H1 (cell line): ENCODE measurements around the gene RNASEL. TPM values are rescaled to one million over a fixed set of nuclear protein-coding genes. Genes with fewer than 3 reads are reported as not detected.

Experiments
- CTCF ChIA-PET: fragments of 300-600 bp; sonication (Branson Sonifier 250); formaldehyde crosslinking; loops from one replicate; lab custom pipeline; 2021; ENCODE audit not compliant: partially characterized antibody; lab: Charles Lee
- POLR2A ChIA-PET: fragments of 300-600 bp; sonication (Branson Sonifier 250); formaldehyde crosslinking; loops from one replicate; lab custom pipeline; 2021; ENCODE audit warnings: inconsistent platforms; ENCODE audit not compliant: partially characterized antibody; lab: Charles Lee
- DNase-seq, 2 experiments: peaks; one replicate each; pipeline versions ENCODE4 v3.0.0 to v3.0.0-alpha.2; 2010 to 2022; ENCODE audit warnings: low spot score in 2 of 2, low read depth in 1 of 2, mixed read lengths in 1 of 2
- FAIRE-seq: peaks from 2 replicates; lab custom pipeline; 2011; peaks lifted over from hg19 to GRCh38; lab: Jason Lieb, UNC
- H2AFZ ChIP-seq: 2 replicates; pipeline ENCODE4 v1.8.1; 2012; ENCODE audit warnings: low read length, inconsistent platforms
- H2AK5ac ChIP-seq: 2 replicates; pipeline ENCODE4 v1.6.1; 2013; ENCODE audit warnings: low read depth, low read length
- H2BK120ac ChIP-seq: replicated peaks from 2 replicates; pipeline ENCODE3; 2013; ENCODE audit warnings: low read depth, low read length, inconsistent platforms
- H2BK12ac ChIP-seq: 2 replicates; pipeline ENCODE4 v1.6.1; 2013; ENCODE audit warnings: low read depth, low read length
- H2BK15ac ChIP-seq: 2 replicates; pipeline ENCODE4 v1.6.1; 2013; ENCODE audit warnings: low read length
- H2BK20ac ChIP-seq: 2 replicates; pipeline ENCODE4 v1.6.1; 2013; ENCODE audit warnings: low read length
- H2BK5ac ChIP-seq: 2 replicates; pipeline ENCODE4 v1.6.1; 2013; ENCODE audit warnings: low read depth, low read length
- H3K14ac ChIP-seq: 2 replicates; pipeline ENCODE4 v1.6.1; 2013; ENCODE audit warnings: inconsistent platforms; ENCODE audit not compliant: insufficient read length
- H3K18ac ChIP-seq: 2 replicates; pipeline ENCODE4 v1.6.1; 2013; ENCODE audit warnings: low read length; ENCODE audit errors: extremely low read depth
- H3K23ac ChIP-seq: 2 replicates; pipeline ENCODE4 v1.6.1; 2013; ENCODE audit warnings: inconsistent platforms; ENCODE audit not compliant: insufficient read length
- H3K23me2 ChIP-seq: 2 replicates; pipeline ENCODE4 v1.6.1; 2013; ENCODE audit warnings: low read depth, low read length
- H3K27ac ChIP-seq: 2 replicates; pipeline ENCODE4 v1.6.1; 2011; ENCODE audit warnings: low read depth, low read length, inconsistent platforms
- H3K27me3 ChIP-seq, 4 experiments: replicated peaks in 1 of 4; 1 replicate in 1 of 4; 2 replicates in 3 of 4; pipeline versions ENCODE4 v1.6.1 to v1.8.1; 2011 to 2013; ENCODE audit warnings: low read length in 3 of 4, mild to moderate bottlenecking in 3 of 4, inconsistent platforms in 2 of 4, mixed read lengths in 2 of 4, moderate library complexity in 1 of 4; ENCODE audit not compliant: control insufficient read depth in 3 of 4, insufficient read depth in 3 of 4; ENCODE audit errors: extremely low read depth in 1 of 4
- H3K36me3 ChIP-seq, 4 experiments: 2 replicates each; pipeline versions ENCODE4 v1.6.1 to v1.8.1; 2011 to 2013; ENCODE audit warnings: mild to moderate bottlenecking in 4 of 4, low read length in 3 of 4, moderate library complexity in 2 of 4, control low read depth in 1 of 4, inconsistent platforms in 1 of 4; ENCODE audit not compliant: insufficient read depth in 4 of 4, control insufficient read depth in 2 of 4
- H3K4ac ChIP-seq: replicated peaks from 2 replicates; pipeline ENCODE3; 2013; ENCODE audit warnings: low read length, low read depth, mixed read lengths, inconsistent platforms; ENCODE audit not compliant: insufficient read length
- H3K4me1 ChIP-seq, 4 experiments: replicated peaks in 1 of 4; 1 replicate in 1 of 4; 2 replicates in 3 of 4; pipeline versions ENCODE4 v1.6.1 to v1.8.1; 2011 to 2013; ENCODE audit warnings: low read length in 3 of 4, inconsistent platforms in 2 of 4, mixed read lengths in 1 of 4; ENCODE audit not compliant: insufficient read depth in 4 of 4, control insufficient read depth in 3 of 4
- H3K4me2 ChIP-seq, 2 experiments: 2 replicates each; pipeline versions ENCODE4 v1.6.1 to v1.8.1; 2011 to 2013; ENCODE audit warnings: low read depth in 2 of 2, low read length in 2 of 2, control low read depth in 1 of 2, inconsistent platforms in 1 of 2, mild to moderate bottlenecking in 1 of 2; ENCODE audit not compliant: insufficient read depth in 1 of 2
- H3K4me3 ChIP-seq, 4 experiments: fragments of 200-600, 300-600 bp in 1 of 4; sonication (generic), shearing (Covaris generic), sonication (Bioruptor Twin) in 1 of 4; 2 replicates each; pipeline versions ENCODE4 v1.5.1 to v1.8.1; 2011 to 2016; ENCODE audit warnings: low read length in 4 of 4, low read depth in 3 of 4, control low read depth in 2 of 4, inconsistent platforms in 2 of 4, mild to moderate bottlenecking in 2 of 4, mixed read lengths in 1 of 4, moderate library complexity in 1 of 4; ENCODE audit not compliant: insufficient read depth in 2 of 4; ENCODE audit errors: extremely low read depth in 1 of 4
- H3K56ac ChIP-seq: replicated peaks from 2 replicates; pipeline ENCODE3; 2013; ENCODE audit warnings: low read depth, mild to moderate bottlenecking, mixed read lengths, low read length, inconsistent platforms; ENCODE audit not compliant: insufficient read length
- H3K79me1 ChIP-seq: 2 replicates; pipeline ENCODE4 v1.6.1; 2013; ENCODE audit warnings: low read depth, low read length, control low read depth
- H3K79me2 ChIP-seq, 2 experiments: 2 replicates each; pipeline versions ENCODE4 v1.6.1 to v1.8.1; 2012 to 2013; ENCODE audit warnings: low read length in 2 of 2, mild to moderate bottlenecking in 2 of 2, inconsistent platforms in 1 of 2; ENCODE audit not compliant: insufficient read depth in 2 of 2, control insufficient read depth in 1 of 2
- H3K9ac ChIP-seq, 4 experiments: replicated peaks in 1 of 4; 1 replicate in 1 of 4; 2 replicates in 3 of 4; pipeline versions ENCODE4 v1.6.1 to v1.8.1; 2011 to 2013; ENCODE audit warnings: low read depth in 3 of 4, low read length in 3 of 4, control low read depth in 2 of 4, mild to moderate bottlenecking in 2 of 4, moderate library complexity in 2 of 4, inconsistent platforms in 1 of 4; ENCODE audit errors: extremely low read depth in 1 of 4
- H3K9me3 ChIP-seq, 2 experiments: 2 replicates each; pipeline versions ENCODE4 v1.6.1 to v1.8.1; 2012 to 2013; ENCODE audit warnings: mild to moderate bottlenecking in 2 of 2, moderate library complexity in 2 of 2, control low read depth in 1 of 2, inconsistent platforms in 1 of 2, low read depth in 1 of 2, low read length in 1 of 2, mixed read lengths in 1 of 2; ENCODE audit not compliant: insufficient read depth in 2 of 2
- H4K20me1 ChIP-seq, 2 experiments: replicated peaks in 1 of 2; 2 replicates each; pipeline versions ENCODE3 to v1.8.1; 2011 to 2013; ENCODE audit warnings: inconsistent platforms in 2 of 2, low read length in 2 of 2, mild to moderate bottlenecking in 1 of 2; ENCODE audit not compliant: insufficient read depth in 2 of 2, control insufficient read depth in 1 of 2
- H4K5ac ChIP-seq: 2 replicates; pipeline ENCODE4 v1.6.1; 2013; ENCODE audit warnings: low read length, low read depth, mixed read lengths, inconsistent platforms; ENCODE audit not compliant: insufficient read length
- H4K8ac ChIP-seq: 2 replicates; pipeline ENCODE4 v1.8.0; 2013; ENCODE audit warnings: mild to moderate bottlenecking, moderate library complexity, low read length, inconsistent platforms; ENCODE audit not compliant: insufficient read depth; ENCODE audit errors: extremely low read depth
- H4K91ac ChIP-seq: replicated peaks from 2 replicates; pipeline ENCODE3; 2013; ENCODE audit warnings: low read length, mixed read lengths, inconsistent platforms; ENCODE audit not compliant: insufficient read length
- BCL11A ChIP-seq, 2 experiments: IDR thresholded peaks; one replicate each; pipeline ENCODE4 v1.6.1; 2011; ENCODE audit warnings: low read depth in 2 of 2, low read length in 2 of 2, mild to moderate bottlenecking in 2 of 2
- BRCA1 ChIP-seq: IDR thresholded peaks from 2 replicates; pipeline ENCODE4 v1.6.1; 2012; ENCODE audit warnings: low read depth, low read length, improper control_type of control experiment
- CBX8 ChIP-seq: fragments of 300-800, 300-1000 bp; sonication (generic); IDR thresholded peaks from 2 replicates; pipeline ENCODE4 v1.7.1; 2016; ENCODE audit warnings: low read depth, low read length, borderline replicate concordance
- CTBP2 ChIP-seq: IDR thresholded peaks from 2 replicates; pipeline ENCODE4 v1.7.0; 2011; ENCODE audit warnings: borderline replicate concordance, mild to moderate bottlenecking, moderate library complexity, mixed read lengths, low read length; ENCODE audit not compliant: insufficient read depth, insufficient read length
- GTF2F1 ChIP-seq: IDR thresholded peaks from 2 replicates; pipeline ENCODE4 v1.6.1; 2012; ENCODE audit warnings: low read depth, low read length, improper control_type of control experiment, borderline replicate concordance
- HDAC2 ChIP-seq, 2 experiments: fragments of 300-600 bp in 1 of 2; sonication (generic) in 1 of 2; IDR thresholded peaks; 2 replicates each; pipeline ENCODE4 v1.6.1; 2011 to 2012; ENCODE audit warnings: low read depth in 2 of 2, low read length in 2 of 2, mild to moderate bottlenecking in 2 of 2, moderate library complexity in 2 of 2, borderline replicate concordance in 1 of 2, inconsistent platforms in 1 of 2
- JUN ChIP-seq: IDR thresholded peaks from 2 replicates; pipeline ENCODE4 v1.6.1; 2011; ENCODE audit warnings: low read depth, mild to moderate bottlenecking, improper control_type of control experiment, low read length
- PHF8 ChIP-seq: fragments of 200-600 bp; sonication (generic); conservative IDR thresholded peaks from 2 replicates; pipeline ENCODE4 v1.7.1; 2012; ENCODE audit warnings: low read depth, mild to moderate bottlenecking, inconsistent platforms, low read length, moderate library complexity
- RBBP5 ChIP-seq: IDR thresholded peaks from 2 replicates; pipeline ENCODE4 v1.7.1; 2012; ENCODE audit warnings: low read depth, mild to moderate bottlenecking, inconsistent platforms, low read length, moderate library complexity, borderline replicate concordance
- TAF7 ChIP-seq: optimal IDR thresholded peaks from 2 replicates; pipeline ENCODE3; 2011; ENCODE audit warnings: low read depth, mild to moderate bottlenecking, inconsistent platforms, low read length, moderate library complexity, borderline replicate concordance
- TBP ChIP-seq: IDR thresholded peaks from 2 replicates; pipeline ENCODE4 v1.6.1; 2011; ENCODE audit warnings: low read depth, low read length, improper control_type of control experiment
- WGBS, 2 experiments: shearing (Covaris generic) in 1 of 2; methylation state at CpG; one replicate each; pipeline versions ENCODE4 v1.1.6 to v1.1.7; 2013 to 2015; ENCODE audit warnings: low lambda C conversion rate in 2 of 2, mixed read lengths in 2 of 2, inconsistent platforms in 1 of 2, low coverage in 1 of 2, missing lambda C conversion rate in 1 of 2; ENCODE audit not compliant: insufficient replicate concordance in 2 of 2, insufficient coverage in 1 of 2, insufficient read length in 1 of 2; ENCODE audit errors: extremely low coverage in 1 of 2, missing lambda C conversion rate in 1 of 2; 5-methylcytosine and 5-hydroxymethylcytosine counted together
- polyA plus RNA-seq, 7 experiments: library from polyadenylated mRNA; depleted of rRNA in 3 of 7; stranded (reverse) in 5 of 7; unstranded in 2 of 7; fragments of >200 nt in 5 of 7; fragments of 200-250 nt in 2 of 7; gene quantifications; 1 replicate in 5 of 7; 2 replicates in 1 of 7; 4 replicates in 1 of 7; pipeline versions ENCODE4 v1.2.1 to v1.2.3, GENCODE V29; 2011 to 2013; ENCODE audit warnings: missing spikeins in 2 of 7, mixed read lengths in 2 of 7
- total RNA-seq: library from RNA; stranded (reverse); fragmentation: NEBNext Ultra II Directional; extraction: Animal tissue kit (Norgen Biotek cat#: 25700); gene quantifications from 2 replicates; pipeline ENCODE4 v1.2.1, GENCODE V29; 2021

Gene RNASEL
- total and polyA plus RNA-seq, 2 of the 8 experiments (the other 6 are each of a cell fraction or from before 2014, with no cell fraction given) = 0.39 to 0.78 TPM

GRCh38 chr1:182602935-182603645, 14.0 kb upstream of the RNASEL start:
- H3K4ac ChIP-seq = no peak overlapping the region
- H3K56ac ChIP-seq = no peak overlapping the region
- no peak overlapping the region; the same call in 1 of the 2 replicates for H2BK20ac ChIP-seq
- ChIA-PET POLR2A (interaction anchor here (0.6 to 15.0 kb wide), 15 partner anchors 13 to 665 kb away, joined by 3 to 231 read pairs (median 3); partner anchors contain the start of genes GLUL and NPL), CTCF (interaction anchor here (0.7 to 37.1 kb wide), 20 partner anchors 8 to 206 kb away, joined by 3 to 1131 read pairs (median 5); partner anchors contain the start of gene NPL)
- H2BK120ac ChIP-seq = no peak overlapping the region
- H4K8ac ChIP-seq = no peak overlapping the region
- 0 out of 2 replicates have a peak overlapping the region, but pooled peaks have one; percentile 14 for H2BK15ac ChIP-seq
- H3K9ac ChIP-seq = no peak overlapping the region
- peaks cover 7% of the 10 kb centered on the region for H3K23me2 ChIP-seq
- FAIRE-seq (no peak), DNase-seq (no peak)
- no peak overlapping the region for H3K18ac ChIP-seq
- H3K4me1 ChIP-seq = peaks cover 4 to 19% (median 8%) of the 10 kb centered on the region in 4 experiments
- H2BK5ac ChIP-seq = no peak overlapping the region
- H3K23ac ChIP-seq = no peak overlapping the region
- no peak overlapping the region for H2AK5ac ChIP-seq
- H3K4me3 ChIP-seq = peak overlapping the region in 3 of 4 experiments; percentile 41 to 66 (median 53); a peak in 4 of 8 replicates
- H3K4me2 ChIP-seq = peak overlapping the region; percentile 76 to 84
- no peak overlapping the region for H2BK12ac ChIP-seq
- H4K91ac ChIP-seq = no peak overlapping the region
- no peaks in the 10 kb centered on the region for H3K9me3 ChIP-seq
- H3K27me3 ChIP-seq = peaks cover 0 to 31% (median 20%) of the 10 kb centered on the region in 4 experiments; a peak in 6 of 7 replicates
- H4K5ac ChIP-seq = no peak overlapping the region
- peaks cover 2 to 4% of the 10 kb centered on the region in 2 experiments for H4K20me1 ChIP-seq
- H3K27ac ChIP-seq = no peak overlapping the region
- no peaks in the 10 kb centered on the region for H3K79me1 ChIP-seq
- no peak overlapping the region for H3K14ac ChIP-seq
- WGBS, 2 experiments = 84% methylated on average over 10 of the region's 10 CpGs; no CpG with 5 or more reads in 1 of the 2 experiments
- peaks cover 10 to 15% (median 12%) of the 10 kb centered on the region in 4 experiments; a peak in 6 of 8 replicates for H3K36me3 ChIP-seq
- H2AFZ ChIP-seq = no peak overlapping the region
- no peaks in the 10 kb centered on the region for H3K79me2 ChIP-seq
- TF ChIP-seq PHF8 = no peak
- TF ChIP-seq GTF2F1 = no peak
- TF ChIP-seq RBBP5 = no peak
- no peak for TF ChIP-seq JUN
- TF ChIP-seq HDAC2 (IDR thresholded peaks at IDR 0.05; ENCODE audit: borderline replicate concordance in 1 of 2, low read depth in 2 of 2, low read length in 2 of 2) = no peak
- TF ChIP-seq TBP = no peak
- TF ChIP-seq CTBP2 = no peak
- no peak for TF ChIP-seq BCL11A (IDR thresholded peaks at IDR 0.05; ENCODE audit: low read depth in 2 of 2, low read length in 2 of 2)
- TF ChIP-seq BRCA1 = no peak
- TF ChIP-seq TAF7 = no peak
- no peak for TF ChIP-seq CBX8
